GM12874 (cell line): ENCODE measurements around the gene FARP1.

Source experiments
- CTCF ChIP-seq: IDR thresholded peaks from 2 replicates; pipeline ENCODE4 v1.5.1; 2011; ENCODE audit warnings: low read depth, mild to moderate bottlenecking, control low read depth, low read length, moderate library complexity; ENCODE audit not compliant: insufficient read depth

FARP1 gene

GRCh38 chr13:98142380-98143156 is at the start of gene FARP1:
TSS of gene FARP1 (plus strand) at chr13:98143094. CDS start at chr13:98213243, 70,149 bp downstream.
- TF ChIP-seq CTCF: peak; percentile 38

GRCh38 chr13:98094678-98095266 is 48.1 kb upstream of the FARP1 start:
- no peak for TF ChIP-seq CTCF

GRCh38 chr13:98096059-98096458 is 46.8 kb upstream of the FARP1 start:
- TF ChIP-seq CTCF: no peak

GRCh38 chr13:98097749-98098148 is 45.1 kb upstream of the FARP1 start:
- TF ChIP-seq CTCF: no peak

- no peak for TF ChIP-seq CTCF
Measured at GRCh38 chr13:98098516-98098915, 44.4 kb upstream of the FARP1 start.

- no peak for TF ChIP-seq CTCF
Measured at GRCh38 chr13:98099627-98100026, 43.3 kb upstream of the FARP1 start.

GRCh38 chr13:98100481-98100880 is 42.4 kb upstream of the FARP1 start:
- TF ChIP-seq CTCF: no peak
